GM19099 (cell line): ENCODE results near the gene CD209.

Experiments
- POLR2A ChIP-seq: IDR thresholded peaks from 3 replicates; pipeline ENCODE4 v1.6.1; 2011; ENCODE audit warnings: low read depth; ENCODE audit not compliant: insufficient read length; ENCODE audit errors: extremely low read depth

Gene CD209

DNA sequence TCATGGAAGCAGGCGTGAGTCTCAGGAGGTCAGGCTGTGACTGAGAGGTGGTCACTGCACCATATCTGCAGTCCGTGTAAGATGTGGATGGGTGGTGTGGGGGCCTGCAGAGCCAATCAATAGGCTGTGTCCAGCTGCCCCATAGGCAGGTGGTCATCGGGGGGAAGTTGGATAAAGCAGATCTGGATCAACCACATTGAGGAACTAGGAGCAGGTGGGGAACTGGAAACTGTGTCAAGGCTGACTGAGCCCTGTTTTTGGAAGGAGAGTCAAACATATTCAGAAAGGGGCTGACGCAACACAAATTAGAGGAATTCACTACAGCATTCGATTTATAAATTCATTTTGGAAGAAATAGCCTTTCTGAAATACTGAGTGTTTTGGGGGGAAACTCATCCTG is 30.7 kb upstream of the CD209 start:
- no peak for TF ChIP-seq POLR2A

DNA sequence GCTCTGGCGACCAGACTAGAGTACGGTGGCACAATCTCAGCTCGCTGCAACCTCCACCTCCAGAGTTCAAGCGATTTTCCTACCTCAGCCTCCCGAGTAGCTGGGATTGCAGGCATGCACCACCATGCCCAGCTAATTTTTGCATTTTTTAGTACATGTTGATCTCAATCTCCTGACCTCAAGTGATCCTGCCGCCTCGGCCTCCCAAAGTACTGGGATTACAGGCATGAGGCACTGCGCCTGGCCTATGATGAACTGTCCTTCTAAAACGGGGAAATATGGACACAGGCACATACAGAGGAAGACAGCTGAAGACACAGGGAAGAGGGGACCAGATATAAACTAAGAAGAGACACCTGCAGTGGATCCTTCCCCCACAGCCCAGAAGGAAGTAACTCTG is 28.4 kb upstream of the CD209 start:
- no peak for TF ChIP-seq POLR2A

DNA sequence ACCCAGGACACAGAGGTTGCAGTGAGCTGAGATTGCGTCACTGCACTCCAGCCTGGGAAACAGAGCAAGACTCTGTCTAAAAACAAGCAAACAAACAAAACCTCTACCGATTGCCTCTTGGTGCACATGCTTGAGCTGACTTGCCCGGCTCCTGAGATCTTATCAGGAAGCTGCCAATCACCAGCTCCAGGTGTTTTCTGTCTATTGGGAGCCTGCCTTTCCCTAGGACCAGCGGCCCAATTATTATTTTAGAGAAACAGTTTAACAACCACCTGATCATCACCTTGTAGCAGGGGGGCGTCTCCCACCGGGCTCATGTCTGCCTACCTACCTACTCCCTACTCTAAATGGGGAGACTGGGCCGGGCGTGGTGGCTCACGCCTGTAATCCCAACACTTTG is 26.5 kb upstream of the CD209 start:
- TF ChIP-seq POLR2A, result no peak

DNA sequence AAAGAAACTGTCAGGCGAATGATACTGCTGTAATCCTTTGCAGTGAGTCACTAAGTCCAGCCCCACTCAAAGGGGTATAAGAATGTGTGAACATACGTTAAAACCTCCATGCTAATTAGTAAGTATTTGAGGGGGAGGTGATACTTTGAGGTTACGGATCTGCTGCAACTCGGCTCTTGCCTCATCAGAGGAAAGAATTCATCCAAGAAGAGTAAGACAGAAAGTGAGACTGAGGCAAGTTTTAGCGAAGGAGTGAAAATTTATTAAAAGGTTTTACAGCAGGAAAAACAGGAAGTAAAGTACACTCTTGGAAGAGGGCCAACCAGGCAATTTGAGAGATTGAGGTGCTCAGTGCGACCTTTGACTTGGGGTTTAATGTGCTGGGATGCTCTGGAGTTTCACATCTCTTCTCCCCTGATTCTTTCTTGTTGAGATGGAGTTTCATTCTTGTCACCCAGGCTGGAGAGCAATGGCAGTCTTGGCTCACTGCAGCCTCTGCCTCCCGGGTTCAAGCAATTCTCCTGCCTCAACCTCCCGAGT is 25.5 kb upstream of the CD209 start:
- no peak for TF ChIP-seq POLR2A

DNA sequence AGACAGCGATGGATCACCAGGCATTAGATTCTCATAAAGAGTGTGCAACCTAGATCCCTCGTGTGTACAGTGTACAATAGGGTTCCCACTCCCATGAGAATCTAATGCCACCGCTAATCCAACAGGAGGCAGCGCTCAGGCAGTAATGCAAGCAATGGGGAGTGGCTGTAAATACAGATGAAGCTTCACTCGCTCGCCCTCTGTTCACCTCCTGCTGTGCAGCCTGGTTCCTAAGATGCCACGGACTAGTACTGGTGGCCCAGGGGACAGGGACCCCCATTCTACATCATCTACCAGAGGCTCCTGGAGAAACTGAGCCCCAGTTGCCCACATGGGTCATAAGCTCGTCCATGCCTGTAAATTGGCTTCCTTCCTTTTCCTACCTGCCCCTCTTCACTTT is 23.7 kb upstream of the CD209 start:
- no peak for TF ChIP-seq POLR2A

DNA sequence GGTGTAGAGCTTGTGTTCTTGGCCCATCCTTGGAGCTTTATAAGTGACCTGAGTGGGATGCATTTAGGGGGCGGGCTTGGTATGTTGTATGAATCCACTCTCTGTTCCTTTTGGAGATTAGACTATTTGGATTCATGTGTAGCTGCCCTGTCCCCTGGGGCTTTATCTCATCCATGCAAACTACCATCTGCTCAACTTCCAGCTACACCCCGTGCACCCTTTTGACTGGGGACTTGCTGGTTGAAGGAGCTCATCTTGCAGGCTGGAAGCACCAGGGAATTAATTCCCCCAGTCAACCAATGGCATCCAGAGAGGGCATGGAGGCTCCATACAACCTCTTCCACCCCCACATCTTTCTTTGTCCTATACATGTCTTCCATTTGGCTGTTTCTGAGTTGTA is 21.8 kb upstream of the CD209 start:
- TF ChIP-seq POLR2A, result no peak

DNA sequence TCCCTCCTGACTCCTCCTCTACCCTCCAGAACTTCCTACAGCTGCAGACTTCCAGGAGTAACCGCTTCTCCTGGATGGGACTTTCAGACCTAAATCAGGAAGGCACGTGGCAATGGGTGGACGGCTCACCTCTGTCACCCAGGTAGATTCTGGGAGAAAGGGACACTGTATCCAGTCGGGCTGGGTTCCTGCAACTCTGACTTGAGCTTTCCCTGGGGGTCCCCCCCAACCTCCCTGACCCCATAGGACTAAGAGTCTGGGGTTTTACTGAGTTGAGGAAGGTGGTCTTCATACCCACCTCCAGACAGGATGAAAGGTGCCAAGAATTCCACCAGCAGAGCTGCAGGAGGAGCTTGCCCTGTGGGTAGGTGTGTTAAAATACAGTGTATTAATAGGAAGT is 20.2 kb upstream of the CD209 start:
- TF ChIP-seq POLR2A, result no peak

DNA sequence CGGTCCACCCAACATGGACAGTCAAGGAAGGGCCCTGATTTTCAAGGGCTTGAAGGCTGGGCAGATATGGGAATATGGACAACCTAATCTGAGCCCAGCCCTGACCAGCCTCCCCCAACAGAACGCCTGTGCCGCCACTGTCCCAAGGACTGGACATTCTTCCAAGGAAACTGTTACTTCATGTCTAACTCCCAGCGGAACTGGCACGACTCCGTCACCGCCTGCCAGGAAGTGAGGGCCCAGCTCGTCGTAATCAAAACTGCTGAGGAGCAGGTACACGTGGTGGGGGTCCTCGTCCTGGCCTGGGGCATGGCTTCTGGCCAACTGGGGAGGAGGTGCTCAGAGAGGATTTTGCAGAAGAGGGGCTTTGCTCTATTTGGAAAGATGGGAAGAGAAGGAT is 19.2 kb upstream of the CD209 start:
- TF ChIP-seq POLR2A, result no peak

DNA sequence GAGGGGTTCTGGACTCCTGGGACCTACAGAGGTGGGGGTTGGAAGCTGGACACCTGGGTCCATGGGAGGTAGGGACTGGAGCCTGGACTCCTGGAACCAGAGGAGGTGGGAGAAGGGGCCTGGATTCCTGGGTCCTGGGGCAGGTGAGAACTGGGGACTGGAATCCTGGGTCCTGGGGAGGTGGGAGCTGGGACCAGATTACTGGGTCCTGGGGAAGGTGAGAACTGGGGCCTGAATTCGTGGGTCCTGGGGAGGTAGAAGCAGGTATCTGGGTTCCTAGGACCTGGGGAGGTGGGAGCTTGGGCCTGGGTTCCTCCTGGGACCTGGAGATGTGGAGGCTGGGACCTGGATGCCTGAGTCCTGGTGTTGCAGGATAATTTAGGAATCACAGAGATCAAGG is 16.4 kb upstream of the CD209 start:
- no peak for TF ChIP-seq POLR2A

DNA sequence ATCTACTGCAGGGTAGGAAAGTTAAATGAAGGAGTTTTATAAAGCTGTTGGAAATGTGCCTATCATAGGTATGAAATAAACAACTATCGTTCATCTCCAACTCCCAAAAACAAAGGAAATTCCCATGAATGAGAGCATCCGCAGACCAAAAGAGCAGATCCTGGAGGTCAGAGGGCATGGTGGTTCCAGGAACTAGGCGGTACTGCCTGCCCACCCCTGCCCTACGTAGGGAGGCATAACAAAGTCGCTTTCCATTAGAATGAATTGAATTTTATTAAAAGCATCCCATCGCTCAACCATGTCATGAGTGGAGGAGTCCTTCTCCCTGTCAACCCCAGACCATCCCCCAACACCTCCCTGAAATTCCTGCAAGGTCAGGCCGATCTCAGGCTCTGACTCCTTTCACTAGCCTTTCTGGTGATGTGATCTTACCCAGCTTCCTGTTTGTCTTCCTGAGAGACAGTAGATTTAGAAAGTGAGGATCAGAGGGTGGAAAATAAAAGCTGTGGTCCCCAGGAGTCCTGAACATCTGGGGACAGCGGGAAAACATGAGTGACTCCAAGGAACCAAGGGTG is 15.5 kb upstream of the CD209 start, which contains the start of gene CLEC4M:
CLEC4M (plus strand) TSS at position 525 of the 575 bp plus-strand sequence; CDS start at position 549, 24 bp downstream.
- no peak for TF ChIP-seq POLR2A

DNA sequence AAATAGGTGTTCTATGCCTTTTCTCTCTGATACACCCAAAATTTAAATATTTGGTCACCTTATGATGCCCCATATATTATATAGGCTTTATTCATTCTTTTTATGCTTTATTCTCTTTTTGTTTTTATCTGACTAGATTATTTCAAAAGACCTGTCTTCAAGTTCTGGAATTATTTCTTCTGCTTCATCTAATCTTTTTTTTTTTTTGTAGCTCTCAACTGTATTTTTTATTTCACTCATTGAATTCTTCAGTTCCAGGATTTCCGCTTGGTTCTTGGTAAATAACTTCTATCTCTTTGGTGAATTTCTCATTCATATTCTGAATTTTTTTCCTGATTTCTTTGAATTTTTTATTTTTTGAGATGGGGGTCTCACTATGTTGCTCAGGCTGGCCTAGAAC is 11.8 kb upstream of the CD209 start:
- no peak for TF ChIP-seq POLR2A

DNA sequence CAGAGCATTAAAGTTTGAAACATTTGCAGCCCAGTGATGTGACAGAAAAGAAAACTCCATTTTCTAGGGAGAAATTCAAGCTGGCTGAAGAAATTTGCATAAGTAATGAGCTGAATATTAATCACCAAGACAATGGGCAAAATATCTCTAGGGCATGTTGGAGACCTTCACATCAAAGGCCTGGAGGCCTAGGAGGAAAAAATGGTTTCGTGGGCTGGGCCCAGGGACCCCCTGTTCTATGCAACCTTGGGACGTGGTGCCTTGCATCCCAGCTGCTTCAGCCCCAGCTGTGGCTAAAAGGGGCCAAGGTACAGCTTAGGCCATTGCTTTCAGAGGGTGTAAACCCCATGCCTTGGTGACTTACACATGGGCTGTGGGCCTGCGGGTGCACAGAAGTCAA is 10.0 kb upstream of the CD209 start:
- no peak for TF ChIP-seq POLR2A

DNA sequence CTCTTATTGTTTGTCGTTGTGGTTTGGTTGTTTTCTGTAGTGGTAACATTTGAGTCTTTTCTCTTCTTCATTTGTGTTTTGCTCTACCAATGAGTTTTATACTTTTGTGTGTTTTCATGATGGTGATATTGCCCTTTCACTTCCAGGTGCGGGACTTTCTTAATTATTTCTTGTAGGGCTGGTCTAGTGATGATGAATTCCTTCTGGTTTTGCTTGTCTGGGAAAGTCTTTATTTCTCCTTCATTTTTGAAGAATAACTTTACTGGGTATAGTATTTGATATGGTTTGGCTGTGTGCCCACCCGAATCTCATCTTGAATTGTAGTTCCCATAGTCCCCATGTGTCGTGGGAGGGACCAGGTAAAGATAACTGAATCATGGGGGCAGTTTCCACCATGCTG is 8.9 kb upstream of the CD209 start:
- TF ChIP-seq POLR2A, result no peak

DNA sequence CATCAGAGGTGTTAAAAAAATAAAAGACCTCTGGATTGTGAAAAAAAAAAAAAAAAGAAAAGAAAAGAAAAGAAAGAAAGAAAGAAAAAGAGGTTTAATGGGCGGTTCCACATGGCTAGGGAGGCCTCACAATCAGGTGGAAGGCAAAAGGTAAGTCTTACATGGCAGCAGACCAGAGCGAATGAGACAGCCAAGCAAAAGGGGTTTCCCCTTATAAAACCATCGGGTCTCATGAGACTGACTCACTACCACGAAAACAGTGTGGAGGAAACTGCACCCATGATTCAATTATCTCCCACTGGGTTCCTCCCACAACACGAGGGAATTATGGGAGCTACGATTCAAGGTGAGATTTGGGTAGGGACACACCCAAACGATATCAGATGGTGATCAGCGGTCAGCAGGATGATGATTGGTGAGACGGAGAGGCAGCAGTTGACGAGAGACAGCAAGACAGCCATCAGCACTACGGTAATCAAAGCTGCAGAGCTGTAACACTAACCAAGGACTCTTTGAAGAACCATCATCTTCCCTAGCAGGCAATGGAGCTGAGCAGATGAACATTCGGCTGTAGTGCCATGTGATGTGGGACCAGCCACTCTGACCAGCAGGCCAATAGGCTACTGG is 3.9 kb upstream of the CD209 start:
- TF ChIP-seq POLR2A, result no peak

DNA sequence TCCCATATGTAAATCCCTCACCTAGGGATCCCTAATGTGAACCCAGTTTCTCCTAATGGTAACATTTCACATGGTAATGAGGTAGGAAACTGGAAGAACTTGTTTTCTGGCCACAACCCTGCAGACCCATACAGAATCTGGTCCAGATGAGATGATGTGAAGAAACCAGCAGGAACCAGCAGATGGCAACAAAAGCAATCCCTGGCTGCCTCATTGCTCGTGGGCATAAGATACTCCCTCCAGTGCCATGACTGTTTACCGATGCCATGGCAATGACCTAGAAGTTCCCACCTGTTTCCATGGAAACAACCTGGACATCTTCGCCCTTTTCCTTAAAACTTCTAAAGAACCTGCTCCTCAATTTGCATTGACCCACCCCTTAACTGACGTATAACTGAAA is 1.4 kb upstream of the CD209 start:
- no peak for TF ChIP-seq POLR2A

DNA sequence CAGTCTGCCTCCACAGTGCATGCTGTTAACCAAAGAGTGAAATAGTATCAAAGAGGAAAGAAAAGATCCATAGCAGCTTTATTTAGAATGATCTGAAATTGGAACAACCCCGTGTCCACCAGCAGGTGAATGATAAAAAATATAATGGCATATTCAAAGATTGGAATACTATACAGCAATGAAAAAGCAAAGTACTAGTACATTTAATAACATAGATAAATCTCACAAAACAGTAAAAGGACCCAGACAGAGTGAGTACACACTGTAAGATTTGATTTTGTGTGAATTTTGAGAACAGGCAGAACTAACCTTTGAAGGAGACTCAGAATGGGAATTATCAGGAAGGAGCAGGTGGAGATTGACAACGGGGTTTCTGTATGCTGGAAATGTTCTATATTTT is 837 bp upstream of the CD209 start:
- no peak for TF ChIP-seq POLR2A

DNA sequence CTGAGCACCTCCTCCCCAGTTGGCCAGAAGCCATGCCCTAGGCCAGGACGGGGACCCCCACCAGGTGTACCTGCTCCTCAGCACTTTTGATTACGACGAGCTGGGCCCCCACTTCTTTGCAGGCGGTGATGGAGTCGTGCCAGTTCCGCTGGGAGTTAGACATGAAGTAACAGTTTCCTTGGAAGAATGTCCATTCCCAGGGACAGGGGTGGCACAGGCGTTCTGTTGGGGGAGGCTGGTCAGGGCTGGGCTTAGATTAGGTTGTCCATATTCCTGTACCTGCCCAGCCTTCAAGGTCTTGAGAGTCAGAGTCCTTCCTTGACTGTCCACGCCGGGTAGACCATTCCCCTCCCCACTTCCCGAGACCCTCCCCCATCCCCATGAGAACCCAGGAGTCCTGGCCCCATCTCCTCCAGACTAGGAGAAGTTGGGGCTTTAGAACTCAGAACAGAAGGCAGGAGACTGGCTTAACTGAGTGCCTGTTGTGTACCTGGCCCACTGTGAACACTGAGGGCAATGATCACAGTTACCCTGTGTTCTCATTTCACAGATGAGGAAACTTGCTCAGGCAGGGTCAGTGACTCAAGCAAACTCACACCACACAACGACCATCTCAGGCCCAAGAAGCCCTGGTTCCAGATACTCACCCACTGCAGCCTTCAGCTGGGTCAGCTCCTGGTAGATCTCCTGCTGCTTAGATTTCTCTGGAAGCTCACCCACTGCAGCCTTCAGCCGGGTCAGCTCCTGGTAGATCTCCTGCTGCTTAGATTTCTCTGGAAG is 2.3 kb downstream of the CD209 start:
- TF ChIP-seq POLR2A, result no peak

DNA sequence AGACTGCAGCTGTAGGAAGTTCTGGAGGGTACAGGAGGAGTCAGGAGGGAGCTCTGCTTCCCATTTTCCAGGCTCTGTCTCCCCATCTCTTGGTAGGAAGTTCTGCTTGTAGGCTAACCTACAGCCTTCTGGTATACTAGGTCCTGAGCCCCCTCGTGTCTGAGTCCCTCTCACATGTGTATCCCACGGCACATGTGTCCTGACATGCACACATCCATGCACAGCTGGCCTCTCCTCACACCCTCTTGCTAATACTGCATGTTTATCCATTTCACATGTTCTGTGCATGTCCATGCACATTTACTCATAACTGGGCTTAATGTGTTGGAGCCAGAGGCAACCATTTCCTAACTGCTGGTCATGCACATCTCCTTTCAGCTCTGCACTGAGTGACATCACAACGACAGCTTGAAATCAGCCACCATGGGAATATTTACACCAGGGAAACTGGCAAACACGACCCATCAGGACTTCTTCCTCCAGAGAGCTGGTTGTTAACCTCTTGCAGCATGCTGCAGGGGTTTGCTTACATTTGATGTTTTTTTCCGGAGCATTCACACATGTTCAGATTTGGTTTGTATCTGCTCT is 3.0 kb downstream of the CD209 start:
- no peak for TF ChIP-seq POLR2A
